ENCODE results near the gene HOXB4.

Gene HOXB4

GRCh38 chr17:48567209-48567608 is 10.9 kb downstream of the HOXB4 start:
- H3K4me3 ChIP-seq (IDR thresholded peaks at IDR 0.05; ENCODE audit: insufficient read depth, low read depth, low read length) = no peak overlapping the region
- no peak overlapping the region for H3K27ac ChIP-seq
- H4K20me1 ChIP-seq (ENCODE audit: insufficient read depth) = no peaks in the 10 kb centered on the region
- no peak overlapping the region for H2AFZ ChIP-seq (ENCODE audit: low read depth)
- no peaks in the 10 kb centered on the region for H3K36me3 ChIP-seq (ENCODE audit: insufficient read depth)
- H3K79me2 ChIP-seq (ENCODE audit: insufficient read depth, low read depth) = no peaks in the 10 kb centered on the region
- H3K27me3 ChIP-seq (ENCODE audit: insufficient read depth, low read depth) = no peaks in the 10 kb centered on the region
- no peaks in the 10 kb centered on the region for H3K4me1 ChIP-seq (ENCODE audit: low read depth, poor library complexity, severe bottlenecking)
- no peak overlapping the region for H3K4me2 ChIP-seq
- no peak for TF ChIP-seq CTCF (conservative IDR thresholded peaks at IDR 0.05; ENCODE audit: low read depth, low read length)
- no peak overlapping the region for H3K9ac ChIP-seq

GRCh38 chr17:48566717-48567116 is 11.4 kb downstream of the HOXB4 start:
- H3K9ac ChIP-seq = no peak overlapping the region
- no peak overlapping the region for H2AFZ ChIP-seq (ENCODE audit: low read depth)
- no peak for TF ChIP-seq CTCF (conservative IDR thresholded peaks at IDR 0.05; ENCODE audit: low read depth, low read length)
- H3K36me3 ChIP-seq (ENCODE audit: insufficient read depth) = no peaks in the 10 kb centered on the region
- H3K4me1 ChIP-seq (ENCODE audit: low read depth, poor library complexity, severe bottlenecking) = no peaks in the 10 kb centered on the region
- no peaks in the 10 kb centered on the region for H4K20me1 ChIP-seq (ENCODE audit: insufficient read depth)
- H3K4me3 ChIP-seq (IDR thresholded peaks at IDR 0.05; ENCODE audit: insufficient read depth, low read depth, low read length) = no peak overlapping the region
- H3K79me2 ChIP-seq (ENCODE audit: insufficient read depth, low read depth) = no peaks in the 10 kb centered on the region
- no peaks in the 10 kb centered on the region for H3K27me3 ChIP-seq (ENCODE audit: insufficient read depth, low read depth)
- no peak overlapping the region for H3K4me2 ChIP-seq
- no peak overlapping the region for H3K27ac ChIP-seq

GRCh38 chr17:48565925-48566710 is 12.0 kb downstream of the HOXB4 start:
- Histone ChIP-seq H3K27me3 (ENCODE audit: insufficient read depth, low read depth) (no peaks in the 10 kb centered on the region), H3K4me2 (no peak overlapping the region), H3K9ac (no peak overlapping the region), H3K36me3 (ENCODE audit: insufficient read depth) (no peaks in the 10 kb centered on the region), H3K27ac (no peak overlapping the region), H2AFZ (ENCODE audit: low read depth) (no peak overlapping the region), H3K4me3 (IDR thresholded peaks at IDR 0.05; ENCODE audit: insufficient read depth, low read depth, low read length) (no peak overlapping the region), H3K79me2 (ENCODE audit: insufficient read depth, low read depth) (no peaks in the 10 kb centered on the region), H4K20me1 (ENCODE audit: insufficient read depth) (no peaks in the 10 kb centered on the region), H3K4me1 (ENCODE audit: low read depth, poor library complexity, severe bottlenecking) (no peaks in the 10 kb centered on the region)
- TF ChIP-seq CTCF (conservative IDR thresholded peaks at IDR 0.05; ENCODE audit: low read depth, low read length) = no peak

GRCh38 chr17:48565022-48565554 is 13.1 kb downstream of the HOXB4 start:
- H3K27ac ChIP-seq = no peak overlapping the region
- TF ChIP-seq CTCF (conservative IDR thresholded peaks at IDR 0.05; ENCODE audit: low read depth, low read length) = no peak
- H3K4me2 ChIP-seq = no peak overlapping the region
- no peaks in the 10 kb centered on the region for H3K36me3 ChIP-seq (ENCODE audit: insufficient read depth)
- H3K4me3 ChIP-seq (IDR thresholded peaks at IDR 0.05; ENCODE audit: insufficient read depth, low read depth, low read length) = no peak overlapping the region
- no peak overlapping the region for H3K9ac ChIP-seq
- H3K27me3 ChIP-seq (ENCODE audit: insufficient read depth, low read depth) = no peaks in the 10 kb centered on the region
- H2AFZ ChIP-seq (ENCODE audit: low read depth) = no peak overlapping the region
- H3K4me1 ChIP-seq (ENCODE audit: low read depth, poor library complexity, severe bottlenecking) = no peaks in the 10 kb centered on the region
- no peaks in the 10 kb centered on the region for H3K79me2 ChIP-seq (ENCODE audit: insufficient read depth, low read depth)
- no peaks in the 10 kb centered on the region for H4K20me1 ChIP-seq (ENCODE audit: insufficient read depth)

All from KMS-11 (cell line).